B cell (primary cell): ENCODE measurements around the gene ADARB2. TPM values are rescaled to one million over a fixed set of nuclear protein-coding genes. Genes with fewer than 3 reads are reported as not detected.

Source experiments
- ATAC-seq: fragments of 200-7000 bp; cut with Tn5 transposase; one replicate; pipeline ENCODE4 v1.10.0; 2021; ENCODE audit warnings: low read depth, mild to moderate bottlenecking, moderate number of reproducible peaks, moderate library complexity
- CTCF ChIA-PET: fragments of 350-600 bp; sonication (Branson Sonifier 250); formaldehyde crosslinking; loops from one replicate; lab custom pipeline; 2021; ENCODE audit warnings: antibody characterized with exemption, inconsistent platforms; lab: Charles Lee
- POLR2A ChIA-PET: fragments of 350-600 bp; sonication (Branson Sonifier 250); formaldehyde crosslinking; loops from one replicate; lab custom pipeline; 2021; ENCODE audit warnings: antibody characterized with exemption; lab: Charles Lee
- DNase-seq: peaks from one replicate; pipeline ENCODE4 v3.0.0; 2013
- H2AFZ ChIP-seq: 2 replicates; pipeline ENCODE4 v1.6.1; 2012; ENCODE audit warnings: mild to moderate bottlenecking, low read depth, low read length; ENCODE audit not compliant: insufficient read depth, poor library complexity, severe bottlenecking
- H3K27ac ChIP-seq, 2 donors: 1 replicate in 1 of 2; 2 replicates in 1 of 2; pipeline ENCODE4 v1.5.1; 2012 to 2013; ENCODE audit warnings: low read length in 2 of 2, mild to moderate bottlenecking in 2 of 2, moderate library complexity in 1 of 2
- H3K27me3 ChIP-seq, 4 experiments: fragments of 200-600 bp in 1 of 4; sonication (generic) in 1 of 4; replicated peaks in 1 of 4; 1 replicate in 2 of 4; 2 replicates in 2 of 4; pipeline versions ENCODE4 v1.6.1 to v1.7.0; 2013 to 2016; ENCODE audit warnings: low read length in 3 of 4, mild to moderate bottlenecking in 2 of 4, mixed read lengths in 1 of 4, moderate library complexity in 1 of 4; ENCODE audit not compliant: insufficient read depth in 4 of 4, control insufficient read depth in 3 of 4; ENCODE audit errors: control extremely low read depth in 1 of 4
- H3K36me3 ChIP-seq, 2 experiments: replicated peaks in 1 of 2; 1 replicate in 1 of 2; 2 replicates in 1 of 2; pipeline versions ENCODE4 v1.6.1 to v1.7.1; 2013; ENCODE audit warnings: low read length in 1 of 2; ENCODE audit not compliant: insufficient read depth in 2 of 2, control insufficient read depth in 1 of 2; ENCODE audit errors: control extremely low read depth in 1 of 2, extremely low read depth in 1 of 2
- H3K4me1 ChIP-seq, 2 donors: fragments of 200-600 bp in 1 of 2; sonication (generic) in 1 of 2; 1 replicate in 1 of 2; 2 replicates in 1 of 2; pipeline versions ENCODE4 v1.5.1 to v1.6.1; 2013 to 2017; ENCODE audit warnings: low read length in 2 of 2; ENCODE audit not compliant: control insufficient read depth in 2 of 2, insufficient read depth in 2 of 2
- H3K4me2 ChIP-seq: replicated peaks from 2 replicates; pipeline ENCODE3; 2012; ENCODE audit warnings: mild to moderate bottlenecking, low read depth, low read length; ENCODE audit not compliant: poor library complexity, severe bottlenecking
- H3K4me3 ChIP-seq, 5 experiments: fragments of 200-600 bp in 1 of 5; sonication (generic) in 1 of 5; 1 replicate in 3 of 5; 2 replicates in 2 of 5; pipeline versions ENCODE4 v1.5.1 to v1.7.0; 2011 to 2016; ENCODE audit warnings: low read length in 4 of 5, mild to moderate bottlenecking in 4 of 5, low read depth in 2 of 5, control low read depth in 1 of 5, moderate library complexity in 1 of 5; ENCODE audit not compliant: insufficient read depth in 1 of 5; ENCODE audit errors: control extremely low read depth in 1 of 5, extremely low read depth in 1 of 5
- H3K79me2 ChIP-seq: fragments of 200-600 bp; sonication (generic); one replicate; pipeline ENCODE4 v1.6.0; 2016; ENCODE audit warnings: low read length; ENCODE audit not compliant: control insufficient read depth, insufficient read depth
- H3K9ac ChIP-seq: fragments of 200-600 bp; sonication (generic); 2 replicates; pipeline ENCODE4 v1.6.1; 2017; ENCODE audit warnings: mild to moderate bottlenecking, low read length, moderate library complexity
- H3K9me3 ChIP-seq, 3 donors: one replicate each; pipeline versions ENCODE4 v1.6.1 to v1.7.1; 2013; ENCODE audit warnings: low read length in 2 of 3; ENCODE audit not compliant: control insufficient read depth in 2 of 3, insufficient read depth in 1 of 3; ENCODE audit errors: control extremely low read depth in 1 of 3
- H4K20me1 ChIP-seq: 2 replicates; pipeline ENCODE4 v1.6.0; 2012; ENCODE audit warnings: mild to moderate bottlenecking, low read length; ENCODE audit not compliant: insufficient read depth, control insufficient read depth, poor library complexity, severe bottlenecking
- H3K27ac Mint-ChIP-seq: one replicate; pipeline ENCODE4 v1.8.0; 2021; ENCODE audit warnings: mixed read lengths
- H3K27me3 Mint-ChIP-seq: one replicate; pipeline ENCODE4 v1.8.0; 2021; ENCODE audit warnings: mixed read lengths
- H3K4me1 Mint-ChIP-seq: one replicate; pipeline ENCODE4 v1.8.0; 2021; ENCODE audit warnings: mixed read lengths
- H3K4me3 Mint-ChIP-seq: one replicate; pipeline ENCODE4 v1.8.0; 2021; ENCODE audit warnings: mixed read lengths
- H3K9me3 Mint-ChIP-seq: one replicate; pipeline ENCODE4 v1.8.0; 2022; ENCODE audit warnings: mixed read lengths; ENCODE audit not compliant: insufficient read depth
- EZH2 ChIP-seq: IDR thresholded peaks from 2 replicates; pipeline ENCODE4 v1.6.1; 2012; ENCODE audit warnings: borderline replicate concordance, low read depth, mild to moderate bottlenecking, moderate library complexity, low read length; ENCODE audit not compliant: insufficient read depth, poor library complexity, severe bottlenecking
- WGBS: methylation state at CpG from one replicate; pipeline ENCODE4 v1.1.5; 2013; ENCODE audit warnings: missing lambda C conversion rate; ENCODE audit not compliant: insufficient coverage; 5-methylcytosine and 5-hydroxymethylcytosine counted together
- intact Hi-C: fragments of 100-400 bp; cut with micrococcal nuclease; formaldehyde crosslinking; loops from one replicate; pipeline ENCODE4 v1.10.0; 2022
- polyA plus RNA-seq: library from polyadenylated mRNA; depleted of rRNA; stranded (reverse); fragments of >200 nt; gene quantifications from 2 replicates; pipeline ENCODE4 v1.2.3, GENCODE V29; 2012
- total RNA-seq, 2 donors: library from RNA; stranded (reverse); fragments of 120-200 nt in 1 of 2; gene quantifications; 1 replicate in 1 of 2; 2 replicates in 1 of 2; pipeline versions ENCODE4 v1.2.3 to v1.2.4, GENCODE V29; 2013 to 2022
- TF ChIP-seq, protein P1 (sequence below): fragments of 200-600 bp; IDR thresholded peaks from one replicate; pipeline ENCODE4 v1.8.0; 2022; ENCODE audit warnings: antibody characterized with exemption, mild to moderate bottlenecking

The ADARB2 gene
- total and polyA plus RNA-seq, 2 donors (not counting 1 experiment from before 2014, with no cell fraction given): 0.13 to 0.96 TPM

DNA sequence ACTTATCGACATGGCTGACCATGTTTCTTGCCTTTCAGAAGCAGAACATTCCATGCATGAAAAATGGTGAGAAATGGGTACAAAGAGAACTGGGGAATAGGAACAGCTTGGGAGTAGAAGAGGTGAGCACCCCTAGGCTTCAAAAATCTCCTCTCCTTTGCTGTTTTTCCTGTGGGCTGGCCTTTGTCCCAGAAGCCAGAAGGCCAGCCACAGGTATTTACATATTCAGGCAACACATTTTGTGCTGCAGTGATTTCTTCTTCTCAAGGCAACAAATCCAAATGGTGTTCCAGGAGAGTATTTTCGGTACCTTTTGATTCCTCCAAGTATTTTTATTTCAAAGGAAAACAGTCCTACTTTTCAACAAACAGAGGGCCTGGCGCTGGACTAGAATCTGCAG, 31.1 kb downstream of the ADARB2 start:
- Histone ChIP-seq H3K36me3 (no peaks in the 10 kb centered on the region), H3K4me1 (peaks cover 15 to 17% of the 10 kb centered on the region in 2 donors), H3K9ac (no peak overlapping the region), H3K9me3 (peaks cover 1 to 41% (median 14%) of the 10 kb centered on the region in 3 donors), H3K79me2 (no peaks in the 10 kb centered on the region), H3K4me3 (no peak overlapping the region), H3K4me2 (peak overlapping the region; percentile 51), H4K20me1 (no peaks in the 10 kb centered on the region), H3K27ac (no peak overlapping the region), H2AFZ (no peak overlapping the region), H3K27me3 (peaks cover 0 to 59% (median 23%) of the 10 kb centered on the region in 4 experiments)
- no peak for ATAC-seq
- Mint-ChIP-seq H3K4me1 (peaks cover 22% of the 10 kb centered on the region), H3K4me3 (no peak overlapping the region), H3K9me3 (peaks cover 2% of the 10 kb centered on the region), H3K27me3 (peaks cover 68% of the 10 kb centered on the region), H3K27ac (no peak overlapping the region)
- POLR2A ChIA-PET: no interaction called here
- TF ChIP-seq EZH2: no peak
- TF ChIP-seq, protein P1, sequence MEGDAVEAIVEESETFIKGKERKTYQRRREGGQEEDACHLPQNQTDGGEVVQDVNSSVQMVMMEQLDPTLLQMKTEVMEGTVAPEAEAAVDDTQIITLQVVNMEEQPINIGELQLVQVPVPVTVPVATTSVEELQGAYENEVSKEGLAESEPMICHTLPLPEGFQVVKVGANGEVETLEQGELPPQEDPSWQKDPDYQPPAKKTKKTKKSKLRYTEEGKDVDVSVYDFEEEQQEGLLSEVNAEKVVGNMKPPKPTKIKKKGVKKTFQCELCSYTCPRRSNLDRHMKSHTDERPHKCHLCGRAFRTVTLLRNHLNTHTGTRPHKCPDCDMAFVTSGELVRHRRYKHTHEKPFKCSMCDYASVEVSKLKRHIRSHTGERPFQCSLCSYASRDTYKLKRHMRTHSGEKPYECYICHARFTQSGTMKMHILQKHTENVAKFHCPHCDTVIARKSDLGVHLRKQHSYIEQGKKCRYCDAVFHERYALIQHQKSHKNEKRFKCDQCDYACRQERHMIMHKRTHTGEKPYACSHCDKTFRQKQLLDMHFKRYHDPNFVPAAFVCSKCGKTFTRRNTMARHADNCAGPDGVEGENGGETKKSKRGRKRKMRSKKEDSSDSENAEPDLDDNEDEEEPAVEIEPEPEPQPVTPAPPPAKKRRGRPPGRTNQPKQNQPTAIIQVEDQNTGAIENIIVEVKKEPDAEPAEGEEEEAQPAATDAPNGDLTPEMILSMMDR: no peak
- CTCF ChIA-PET: no interaction called here
- 100% methylated on average over 1 of the region's 3 CpGs for WGBS
- DNase-seq: no peak
- intact Hi-C loops: no loop called here

- ATAC-seq (no peak), DNase-seq (no peak)
- H3K4me2 ChIP-seq: no peak overlapping the region
- peaks cover 30% of the 10 kb centered on the region for H3K27me3 Mint-ChIP-seq
- WGBS: 93% methylated on average over 5 of the region's 8 CpGs
- intact Hi-C loops: no loop called here
- no peak overlapping the region for H3K27ac ChIP-seq
- no peak overlapping the region for H3K9ac ChIP-seq
- H3K27me3 ChIP-seq: peaks cover 0 to 17% (median 2%) of the 10 kb centered on the region in 4 experiments
- H3K9me3 Mint-ChIP-seq: peaks cover 2% of the 10 kb centered on the region
- ChIA-PET CTCF (interaction anchor here (1.3 kb wide), 1 partner anchor 44 kb away, joined by 3 read pairs; no protein-coding TSS in a partner anchor), POLR2A (no interaction called here)
- H3K4me3 Mint-ChIP-seq: no peak overlapping the region
- no peaks in the 10 kb centered on the region for H3K4me1 ChIP-seq
- no peak overlapping the region for H3K27ac Mint-ChIP-seq
- H3K9me3 ChIP-seq: peaks cover 0 to 9% (median 1%) of the 10 kb centered on the region in 3 donors
- no peak overlapping the region for H2AFZ ChIP-seq
- H3K79me2 ChIP-seq: no peaks in the 10 kb centered on the region
- H3K36me3 ChIP-seq: no peaks in the 10 kb centered on the region
- TF ChIP-seq, protein P1: no peak
- no peak for TF ChIP-seq EZH2
- no peaks in the 10 kb centered on the region for H3K4me1 Mint-ChIP-seq
- H3K4me3 ChIP-seq: no peak overlapping the region
- H4K20me1 ChIP-seq: no peaks in the 10 kb centered on the region
Measured at GRCh38 chr10:1698185-1698584, 39.1 kb downstream of the ADARB2 start.
